ENCODE results near the gene LDLRAD2.

The LDLRAD2 gene

GRCh38 chr1:21834666-21835065 lies 22.6 kb downstream of the LDLRAD2 start:
- TF ChIP-seq CTCF (IDR thresholded peaks at IDR 0.05; ENCODE audit: low read depth, low read length), result no peak
- no peak for DNase-seq (ENCODE audit: extremely low read depth, low read depth)

DNA sequence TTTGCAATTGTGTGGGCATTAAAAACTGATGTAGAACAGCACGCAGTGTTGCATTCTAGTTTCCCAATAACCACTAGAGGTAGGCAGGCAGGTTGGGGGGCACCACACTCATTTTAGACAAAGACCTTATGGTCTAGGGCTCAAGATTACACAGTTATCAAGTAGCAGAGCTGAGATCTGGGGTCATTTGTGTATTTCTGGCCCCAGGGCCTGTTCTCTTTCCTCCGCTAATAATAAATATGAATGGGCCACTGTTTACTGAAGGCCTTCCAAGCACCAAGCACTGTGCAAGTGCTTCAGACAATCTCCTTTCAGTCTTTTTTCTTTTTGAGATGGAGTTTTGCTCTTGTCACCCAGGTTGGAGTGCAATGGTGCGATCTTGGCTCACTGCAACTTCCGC lies 23.9 kb downstream of the LDLRAD2 start:
- no peak for DNase-seq (ENCODE audit: extremely low read depth, low read depth)
- no peak for TF ChIP-seq CTCF (IDR thresholded peaks at IDR 0.05; ENCODE audit: low read depth, low read length)

DNA sequence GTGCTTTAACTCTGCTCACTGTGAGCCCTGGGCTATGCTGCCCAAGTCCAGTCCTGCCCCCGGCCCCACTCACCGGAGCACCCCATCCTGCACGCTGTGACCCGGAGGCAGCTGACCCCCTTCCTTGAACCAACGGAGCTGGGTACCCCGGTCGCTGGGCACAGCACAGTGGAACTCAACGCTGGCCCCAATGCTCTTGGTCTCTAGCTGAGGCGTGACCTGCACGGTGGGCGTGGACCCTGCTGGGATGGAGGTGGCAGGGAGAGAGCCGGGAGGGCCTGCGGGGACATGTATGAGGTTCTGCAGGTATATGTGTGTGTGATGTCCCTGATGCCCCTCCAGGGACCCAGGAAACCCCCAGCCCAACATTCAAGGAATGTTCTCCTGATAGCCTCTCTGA lies 24.7 kb downstream of the LDLRAD2 start:
- no peak for TF ChIP-seq CTCF (IDR thresholded peaks at IDR 0.05; ENCODE audit: low read depth, low read length)
- no peak for DNase-seq (ENCODE audit: extremely low read depth, low read depth)

DNA sequence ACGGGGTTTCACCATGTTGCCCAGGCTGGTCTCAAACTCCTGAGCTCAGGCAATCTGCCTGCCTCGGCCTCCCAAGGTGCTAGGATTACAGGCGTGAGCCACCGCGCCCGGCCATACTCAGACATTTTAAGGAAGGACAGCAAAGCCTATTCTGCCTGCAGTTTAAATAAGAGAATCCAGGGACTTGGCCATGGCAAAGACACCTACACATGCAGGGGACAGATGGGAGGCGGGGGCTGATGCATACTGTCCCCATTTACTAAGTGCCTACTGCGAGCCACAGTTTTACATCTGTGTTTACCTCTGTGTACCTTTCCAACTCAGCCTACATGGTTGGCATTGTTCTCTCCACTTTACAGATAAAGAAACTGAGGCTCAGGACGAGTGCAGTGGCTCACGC lies 25.4 kb downstream of the LDLRAD2 start:
- DNase-seq (ENCODE audit: extremely low read depth, low read depth), result no peak

DNA sequence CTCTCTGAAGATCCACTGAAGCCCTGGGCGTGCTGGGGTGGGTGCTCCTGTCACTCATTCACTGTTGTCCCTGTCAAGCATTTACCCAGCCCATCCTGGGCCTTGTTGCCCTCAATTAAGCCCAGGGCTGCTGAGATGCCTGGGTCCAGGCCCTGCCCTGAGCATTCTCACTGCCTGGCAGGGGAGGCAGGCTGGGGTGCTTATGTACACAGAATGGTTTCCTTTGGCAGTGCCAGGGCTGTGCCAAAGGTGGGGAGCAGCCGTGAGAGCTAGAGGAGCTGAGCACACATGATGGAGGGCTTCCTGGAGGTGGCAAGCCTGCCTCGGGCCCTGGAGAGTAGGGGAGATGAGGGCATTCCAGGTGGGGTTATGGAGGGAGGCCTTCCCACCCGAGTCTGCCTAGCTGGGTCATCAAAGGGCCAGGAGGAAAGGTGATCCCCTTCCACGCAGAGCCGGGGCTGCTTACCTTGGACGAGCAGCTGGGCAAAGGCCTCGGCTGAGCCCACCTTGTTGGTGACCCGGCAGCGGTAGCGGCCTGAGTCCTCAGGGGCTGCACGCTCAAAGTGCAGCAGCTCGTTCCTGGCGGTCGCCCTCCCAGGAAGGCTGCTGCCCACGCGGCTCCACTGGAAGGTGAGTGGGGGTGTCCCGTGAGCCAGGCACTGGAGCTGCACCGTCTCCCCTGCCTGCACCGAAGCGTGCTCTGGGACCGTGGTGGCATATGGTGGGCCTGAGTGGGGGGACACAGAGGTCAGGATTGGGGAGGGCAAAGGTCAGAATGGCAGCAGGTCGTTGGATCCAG lies 26.5 kb downstream of the LDLRAD2 start:
- DNase-seq (ENCODE audit: extremely low read depth, low read depth), result no peak
- TF ChIP-seq CTCF (IDR thresholded peaks at IDR 0.05; ENCODE audit: low read depth, low read length), result no peak

More for the DNA sequence above, 25.4 kb downstream of the LDLRAD2 start:
- TF ChIP-seq CTCF (IDR thresholded peaks at IDR 0.05; ENCODE audit: low read depth, low read length), result no peak

GRCh38 chr1:21839337-21840037 lies 27.4 kb downstream of the LDLRAD2 start:
- no peak for TF ChIP-seq CTCF (IDR thresholded peaks at IDR 0.05; ENCODE audit: low read depth, low read length)
- DNase-seq (ENCODE audit: extremely low read depth, low read depth), result no peak

DNA sequence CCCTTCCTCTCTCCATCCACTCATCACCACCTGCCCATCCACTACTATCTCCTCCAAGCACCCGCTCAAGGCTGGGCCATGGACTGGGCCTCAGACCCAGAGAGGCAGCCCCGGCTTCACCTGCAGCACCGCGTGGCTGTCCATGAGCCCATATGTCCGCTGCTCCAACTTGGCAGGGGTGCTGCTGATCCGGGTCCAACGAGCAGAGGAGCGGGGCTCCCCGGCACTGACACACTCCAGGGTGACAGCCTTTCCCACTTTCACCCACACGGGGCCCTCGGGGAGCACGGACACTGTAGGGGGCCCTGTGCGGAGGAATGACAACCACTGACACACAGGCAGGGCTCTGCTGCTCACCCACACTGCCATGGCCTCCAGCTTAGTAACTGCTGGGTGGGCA lies 28.9 kb downstream of the LDLRAD2 start:
- no peak for DNase-seq (ENCODE audit: extremely low read depth, low read depth)
- no peak for TF ChIP-seq CTCF (IDR thresholded peaks at IDR 0.05; ENCODE audit: low read depth, low read length)

Data from AG09319 (cell line).